H1 (cell line): Measurements from ENCODE around the gene C1orf52. TPM values are rescaled to one million over a fixed set of nuclear protein-coding genes. Genes with fewer than 3 reads are reported as not detected.

Source experiments
- CTCF ChIA-PET: fragments of 300-600 bp; sonication (Branson Sonifier 250); formaldehyde crosslinking; loops from one replicate; lab custom pipeline; 2021; ENCODE audit not compliant: partially characterized antibody; lab: Charles Lee
- POLR2A ChIA-PET: fragments of 300-600 bp; sonication (Branson Sonifier 250); formaldehyde crosslinking; loops from one replicate; lab custom pipeline; 2021; ENCODE audit warnings: inconsistent platforms; ENCODE audit not compliant: partially characterized antibody; lab: Charles Lee
- DNase-seq, 2 experiments: peaks; one replicate each; pipeline versions ENCODE4 v3.0.0 to v3.0.0-alpha.2; 2010 to 2022; ENCODE audit warnings: low spot score in 2 of 2, low read depth in 1 of 2, mixed read lengths in 1 of 2
- FAIRE-seq: peaks from 2 replicates; lab custom pipeline; 2011; peaks lifted over from hg19 to GRCh38; lab: Jason Lieb, UNC
- H2AFZ ChIP-seq: 2 replicates; pipeline ENCODE4 v1.8.1; 2012; ENCODE audit warnings: low read length, inconsistent platforms
- H2AK5ac ChIP-seq: 2 replicates; pipeline ENCODE4 v1.6.1; 2013; ENCODE audit warnings: low read depth, low read length
- H2BK120ac ChIP-seq: replicated peaks from 2 replicates; pipeline ENCODE3; 2013; ENCODE audit warnings: low read depth, low read length, inconsistent platforms
- H2BK12ac ChIP-seq: 2 replicates; pipeline ENCODE4 v1.6.1; 2013; ENCODE audit warnings: low read depth, low read length
- H2BK15ac ChIP-seq: 2 replicates; pipeline ENCODE4 v1.6.1; 2013; ENCODE audit warnings: low read length
- H2BK20ac ChIP-seq: 2 replicates; pipeline ENCODE4 v1.6.1; 2013; ENCODE audit warnings: low read length
- H2BK5ac ChIP-seq: 2 replicates; pipeline ENCODE4 v1.6.1; 2013; ENCODE audit warnings: low read depth, low read length
- H3K14ac ChIP-seq: 2 replicates; pipeline ENCODE4 v1.6.1; 2013; ENCODE audit warnings: inconsistent platforms; ENCODE audit not compliant: insufficient read length
- H3K18ac ChIP-seq: 2 replicates; pipeline ENCODE4 v1.6.1; 2013; ENCODE audit warnings: low read length; ENCODE audit errors: extremely low read depth
- H3K23ac ChIP-seq: 2 replicates; pipeline ENCODE4 v1.6.1; 2013; ENCODE audit warnings: inconsistent platforms; ENCODE audit not compliant: insufficient read length
- H3K23me2 ChIP-seq: 2 replicates; pipeline ENCODE4 v1.6.1; 2013; ENCODE audit warnings: low read depth, low read length
- H3K27ac ChIP-seq: 2 replicates; pipeline ENCODE4 v1.6.1; 2011; ENCODE audit warnings: low read depth, low read length, inconsistent platforms
- H3K27me3 ChIP-seq, 4 experiments: replicated peaks in 1 of 4; 1 replicate in 1 of 4; 2 replicates in 3 of 4; pipeline versions ENCODE4 v1.6.1 to v1.8.1; 2011 to 2013; ENCODE audit warnings: low read length in 3 of 4, mild to moderate bottlenecking in 3 of 4, inconsistent platforms in 2 of 4, mixed read lengths in 2 of 4, moderate library complexity in 1 of 4; ENCODE audit not compliant: control insufficient read depth in 3 of 4, insufficient read depth in 3 of 4; ENCODE audit errors: extremely low read depth in 1 of 4
- H3K36me3 ChIP-seq, 4 experiments: 2 replicates each; pipeline versions ENCODE4 v1.6.1 to v1.8.1; 2011 to 2013; ENCODE audit warnings: mild to moderate bottlenecking in 4 of 4, low read length in 3 of 4, moderate library complexity in 2 of 4, control low read depth in 1 of 4, inconsistent platforms in 1 of 4; ENCODE audit not compliant: insufficient read depth in 4 of 4, control insufficient read depth in 2 of 4
- H3K4ac ChIP-seq: replicated peaks from 2 replicates; pipeline ENCODE3; 2013; ENCODE audit warnings: low read length, low read depth, mixed read lengths, inconsistent platforms; ENCODE audit not compliant: insufficient read length
- H3K4me1 ChIP-seq, 4 experiments: replicated peaks in 1 of 4; 1 replicate in 1 of 4; 2 replicates in 3 of 4; pipeline versions ENCODE4 v1.6.1 to v1.8.1; 2011 to 2013; ENCODE audit warnings: low read length in 3 of 4, inconsistent platforms in 2 of 4, mixed read lengths in 1 of 4; ENCODE audit not compliant: insufficient read depth in 4 of 4, control insufficient read depth in 3 of 4
- H3K4me2 ChIP-seq, 2 experiments: 2 replicates each; pipeline versions ENCODE4 v1.6.1 to v1.8.1; 2011 to 2013; ENCODE audit warnings: low read depth in 2 of 2, low read length in 2 of 2, control low read depth in 1 of 2, inconsistent platforms in 1 of 2, mild to moderate bottlenecking in 1 of 2; ENCODE audit not compliant: insufficient read depth in 1 of 2
- H3K4me3 ChIP-seq, 4 experiments: fragments of 200-600, 300-600 bp in 1 of 4; sonication (generic), shearing (Covaris generic), sonication (Bioruptor Twin) in 1 of 4; 2 replicates each; pipeline versions ENCODE4 v1.5.1 to v1.8.1; 2011 to 2016; ENCODE audit warnings: low read length in 4 of 4, low read depth in 3 of 4, control low read depth in 2 of 4, inconsistent platforms in 2 of 4, mild to moderate bottlenecking in 2 of 4, mixed read lengths in 1 of 4, moderate library complexity in 1 of 4; ENCODE audit not compliant: insufficient read depth in 2 of 4; ENCODE audit errors: extremely low read depth in 1 of 4
- H3K56ac ChIP-seq: replicated peaks from 2 replicates; pipeline ENCODE3; 2013; ENCODE audit warnings: low read depth, mild to moderate bottlenecking, mixed read lengths, low read length, inconsistent platforms; ENCODE audit not compliant: insufficient read length
- H3K79me1 ChIP-seq: 2 replicates; pipeline ENCODE4 v1.6.1; 2013; ENCODE audit warnings: low read depth, low read length, control low read depth
- H3K79me2 ChIP-seq, 2 experiments: 2 replicates each; pipeline versions ENCODE4 v1.6.1 to v1.8.1; 2012 to 2013; ENCODE audit warnings: low read length in 2 of 2, mild to moderate bottlenecking in 2 of 2, inconsistent platforms in 1 of 2; ENCODE audit not compliant: insufficient read depth in 2 of 2, control insufficient read depth in 1 of 2
- H3K9ac ChIP-seq, 4 experiments: replicated peaks in 1 of 4; 1 replicate in 1 of 4; 2 replicates in 3 of 4; pipeline versions ENCODE4 v1.6.1 to v1.8.1; 2011 to 2013; ENCODE audit warnings: low read depth in 3 of 4, low read length in 3 of 4, control low read depth in 2 of 4, mild to moderate bottlenecking in 2 of 4, moderate library complexity in 2 of 4, inconsistent platforms in 1 of 4; ENCODE audit errors: extremely low read depth in 1 of 4
- H3K9me3 ChIP-seq, 2 experiments: 2 replicates each; pipeline versions ENCODE4 v1.6.1 to v1.8.1; 2012 to 2013; ENCODE audit warnings: mild to moderate bottlenecking in 2 of 2, moderate library complexity in 2 of 2, control low read depth in 1 of 2, inconsistent platforms in 1 of 2, low read depth in 1 of 2, low read length in 1 of 2, mixed read lengths in 1 of 2; ENCODE audit not compliant: insufficient read depth in 2 of 2
- H4K20me1 ChIP-seq, 2 experiments: replicated peaks in 1 of 2; 2 replicates each; pipeline versions ENCODE3 to v1.8.1; 2011 to 2013; ENCODE audit warnings: inconsistent platforms in 2 of 2, low read length in 2 of 2, mild to moderate bottlenecking in 1 of 2; ENCODE audit not compliant: insufficient read depth in 2 of 2, control insufficient read depth in 1 of 2
- H4K5ac ChIP-seq: 2 replicates; pipeline ENCODE4 v1.6.1; 2013; ENCODE audit warnings: low read length, low read depth, mixed read lengths, inconsistent platforms; ENCODE audit not compliant: insufficient read length
- H4K8ac ChIP-seq: 2 replicates; pipeline ENCODE4 v1.8.0; 2013; ENCODE audit warnings: mild to moderate bottlenecking, moderate library complexity, low read length, inconsistent platforms; ENCODE audit not compliant: insufficient read depth; ENCODE audit errors: extremely low read depth
- H4K91ac ChIP-seq: replicated peaks from 2 replicates; pipeline ENCODE3; 2013; ENCODE audit warnings: low read length, mixed read lengths, inconsistent platforms; ENCODE audit not compliant: insufficient read length
- ATF2 ChIP-seq: IDR thresholded peaks from 2 replicates; pipeline ENCODE4 v1.6.1; 2012; ENCODE audit warnings: low read length, inconsistent platforms
- BACH1 ChIP-seq: IDR thresholded peaks from 2 replicates; pipeline ENCODE4 v1.6.1; 2012; ENCODE audit warnings: low read length, improper control_type of control experiment
- CBX5 ChIP-seq: fragments of 300-800, 300-1000 bp; sonication (generic); IDR thresholded peaks from 2 replicates; pipeline ENCODE4 v1.7.1; 2016; ENCODE audit warnings: antibody characterized with exemption, low read length, low read depth
- EZH2 ChIP-seq: fragments of 200-600 bp; sonication (generic); IDR thresholded peaks from 2 replicates; pipeline ENCODE4 v1.7.1; 2012; ENCODE audit warnings: low read depth, mild to moderate bottlenecking, moderate library complexity, low read length, inconsistent platforms; ENCODE audit not compliant: severe bottlenecking
- GABPA ChIP-seq: IDR thresholded peaks from 2 replicates; pipeline ENCODE4 v1.6.1; 2011; ENCODE audit warnings: mild to moderate bottlenecking, low read length, moderate library complexity, borderline replicate concordance; ENCODE audit not compliant: insufficient read depth
- KDM4A ChIP-seq: IDR thresholded peaks from one replicate; pipeline ENCODE4 v1.7.1; 2012; ENCODE audit warnings: low read depth, mild to moderate bottlenecking, moderate library complexity, low read length, inconsistent platforms; ENCODE audit not compliant: severe bottlenecking
- MAFK ChIP-seq: IDR thresholded peaks from 2 replicates; pipeline ENCODE4 v1.6.1; 2012; ENCODE audit warnings: low read depth, mild to moderate bottlenecking, improper control_type of control experiment, low read length
- NANOG ChIP-seq: IDR thresholded peaks from 2 replicates; pipeline ENCODE4 v1.6.1; 2011; ENCODE audit warnings: low read length, low read depth, mild to moderate bottlenecking, inconsistent platforms; ENCODE audit not compliant: insufficient read depth, poor library complexity, severe bottlenecking
- POLR2AphosphoS5 ChIP-seq: IDR thresholded peaks from 2 replicates; pipeline ENCODE4 v1.6.1; 2011; ENCODE audit warnings: low read depth, low read length
- SP1 ChIP-seq: IDR thresholded peaks from 2 replicates; pipeline ENCODE4 v1.6.1; 2011; ENCODE audit warnings: low read depth, low read length
- SUZ12 ChIP-seq: fragments of 200-600 bp; sonication (generic); IDR thresholded peaks from 2 replicates; pipeline ENCODE4 v1.6.1; 2012; ENCODE audit warnings: mild to moderate bottlenecking, inconsistent platforms, low read length, moderate library complexity, mixed read lengths
- TAF1 ChIP-seq: IDR thresholded peaks from 2 replicates; pipeline ENCODE4 v1.6.1; 2011; ENCODE audit warnings: mild to moderate bottlenecking, low read depth, low read length
- TAF7 ChIP-seq: optimal IDR thresholded peaks from 2 replicates; pipeline ENCODE3; 2011; ENCODE audit warnings: low read depth, mild to moderate bottlenecking, inconsistent platforms, low read length, moderate library complexity, borderline replicate concordance
- polyA plus RNA-seq, 7 experiments: library from polyadenylated mRNA; depleted of rRNA in 3 of 7; stranded (reverse) in 5 of 7; unstranded in 2 of 7; fragments of >200 nt in 5 of 7; fragments of 200-250 nt in 2 of 7; gene quantifications; 1 replicate in 5 of 7; 2 replicates in 1 of 7; 4 replicates in 1 of 7; pipeline versions ENCODE4 v1.2.1 to v1.2.3, GENCODE V29; 2011 to 2013; ENCODE audit warnings: missing spikeins in 2 of 7, mixed read lengths in 2 of 7
- total RNA-seq: library from RNA; stranded (reverse); fragmentation: NEBNext Ultra II Directional; extraction: Animal tissue kit (Norgen Biotek cat#: 25700); gene quantifications from 2 replicates; pipeline ENCODE4 v1.2.1, GENCODE V29; 2021

Gene C1orf52
- total and polyA plus RNA-seq, 2 of the 8 experiments (the other 6 are each of a cell fraction or from before 2014, with no cell fraction given) = 29.2 to 39.1 TPM

- H2BK120ac ChIP-seq = no peak overlapping the region
- no peak overlapping the region for H3K4me2 ChIP-seq
- H2BK12ac ChIP-seq = no peak overlapping the region
- no peak overlapping the region for H3K23ac ChIP-seq
- H3K18ac ChIP-seq = no peak overlapping the region
- POLR2A ChIA-PET = interaction anchor here (0.7 to 1.4 kb wide), 2 partner anchors 11 to 14 kb away, joined by 3 read pairs; partner anchors contain the start of gene C1orf52
- no peak overlapping the region for H4K8ac ChIP-seq
- H3K79me1 ChIP-seq = peaks cover 2% of the 10 kb centered on the region; the same call in 1 of the 2 replicates
- no peak overlapping the region for H2AK5ac ChIP-seq
- no peak overlapping the region for H2BK20ac ChIP-seq
- H4K20me1 ChIP-seq = peaks cover 2 to 5% of the 10 kb centered on the region in 2 experiments
- DNase-seq = no peak
- H3K4me3 ChIP-seq = no peak overlapping the region
- H3K79me2 ChIP-seq = peaks cover 9 to 46% of the 10 kb centered on the region in 2 experiments
- H3K14ac ChIP-seq = no peak overlapping the region
- H3K27me3 ChIP-seq = no peaks in the 10 kb centered on the region
- CTCF ChIA-PET = interaction anchor here (9.5 kb wide), 1 partner anchor 13 kb away, joined by 65 read pairs; the partner anchor contains the start of gene C1orf52
- no peak overlapping the region for H2BK5ac ChIP-seq
- FAIRE-seq = no peak
- no peak overlapping the region for H2BK15ac ChIP-seq
- H3K27ac ChIP-seq = no peak overlapping the region
- H3K23me2 ChIP-seq = peaks cover 7% of the 10 kb centered on the region
- no peak overlapping the region for H4K5ac ChIP-seq
- no peak overlapping the region for H2AFZ ChIP-seq
- H3K9me3 ChIP-seq = no peaks in the 10 kb centered on the region
- peaks cover 0 to 6% (median 0%) of the 10 kb centered on the region in 4 experiments; a peak in 1 of 7 replicates for H3K4me1 ChIP-seq
- H4K91ac ChIP-seq = no peak overlapping the region
- H3K36me3 ChIP-seq = peaks cover 0 to 25% (median 16%) of the 10 kb centered on the region in 4 experiments; a peak in 6 of 8 replicates
- H3K4ac ChIP-seq = no peak overlapping the region
- no peak overlapping the region for H3K9ac ChIP-seq
- no peak overlapping the region for H3K56ac ChIP-seq
- TF ChIP-seq EZH2 = no peak
- no peak for TF ChIP-seq MAFK
- no peak for TF ChIP-seq CBX5
- TF ChIP-seq TAF1 = no peak
- TF ChIP-seq SUZ12 = no peak
- TF ChIP-seq BACH1 = no peak
- TF ChIP-seq SP1 = no peak
- TF ChIP-seq NANOG = no peak
- TF ChIP-seq POLR2AphosphoS5 = no peak
- TF ChIP-seq ATF2 = no peak
- TF ChIP-seq KDM4A = no peak
- no peak for TF ChIP-seq GABPA
- no peak for TF ChIP-seq TAF7
These were observed 13.9 kb upstream of the C1orf52 start for GRCh38 chr1:85273397-85273796.
